SK-N-SH (cell line): Measurements from ENCODE around the gene LGR4. TPM values are rescaled to one million over a fixed set of nuclear protein-coding genes. Genes with fewer than 3 reads are reported as not detected.

Experiments used
- CTCF ChIA-PET: fragments of 300-600, 350-600 bp; formaldehyde crosslinking; extraction: SDS; loops from one replicate; lab custom pipeline; 2021; lab: Yijun Ruan, JAX
- POLR2A ChIA-PET: fragments of 350-600 bp; sonication (Branson Sonifier 250); formaldehyde crosslinking; extraction: SDS; loops from one replicate; lab custom pipeline; 2020; ENCODE audit warnings: antibody characterized with exemption, inconsistent platforms; lab: Yijun Ruan, JAX
- DNase-seq: peaks from one replicate; pipeline ENCODE4 v3.0.0; 2012
- H2AFZ ChIP-seq: fragments of 200-600 bp; sonication (generic); 2 replicates; pipeline ENCODE4 v1.8.1; 2016; ENCODE audit warnings: antibody characterized with exemption, mild to moderate bottlenecking, low read depth
- H3F3A ChIP-seq: fragments of 200-600 bp; sonication (generic); replicated peaks from 2 replicates; pipeline ENCODE3; 2016; ENCODE audit warnings: antibody characterized with exemption, mild to moderate bottlenecking; ENCODE audit not compliant: insufficient read depth
- H3K27ac ChIP-seq, 2 experiments: fragments of 200-500 bp in 1 of 2; fragments of 200-600 bp in 1 of 2; sonication (Bioruptor generic) in 1 of 2; sonication (generic), shearing (Covaris generic) in 1 of 2; 2 replicates each; pipeline versions ENCODE4 v1.5.1 to v1.6.1; 2014 to 2016; ENCODE audit warnings: low read depth in 2 of 2, inconsistent platforms in 1 of 2, low read length in 1 of 2, mild to moderate bottlenecking in 1 of 2, mixed read lengths in 1 of 2
- H3K27me3 ChIP-seq: fragments of 200-600 bp; sonication (generic), shearing (Covaris generic); 2 replicates; pipeline ENCODE4 v1.6.1; 2016; ENCODE audit warnings: mixed run types; ENCODE audit not compliant: insufficient read depth
- H3K36me3 ChIP-seq, 2 experiments: fragments of 200-500 bp in 1 of 2; fragments of 200-600 bp in 1 of 2; sonication (Bioruptor generic) in 1 of 2; sonication (generic) in 1 of 2; replicated peaks in 1 of 2; 2 replicates each; pipeline versions ENCODE3 to v1.5.1; 2014 to 2016; ENCODE audit warnings: low read length in 1 of 2, mild to moderate bottlenecking in 1 of 2; ENCODE audit not compliant: insufficient read depth in 2 of 2, control insufficient read depth in 1 of 2
- H3K4me1 ChIP-seq, 2 experiments: fragments of 200-500 bp in 1 of 2; fragments of 200-600 bp in 1 of 2; sonication (Bioruptor generic) in 1 of 2; sonication (generic), shearing (Covaris generic) in 1 of 2; 2 replicates each; pipeline versions ENCODE4 v1.5.1 to v1.6.1; 2014 to 2016; ENCODE audit warnings: low read depth in 1 of 2, low read length in 1 of 2, mixed run types in 1 of 2; ENCODE audit not compliant: insufficient read depth in 2 of 2, control insufficient read depth in 1 of 2
- H3K4me2 ChIP-seq: fragments of 200-600 bp; sonication (generic), shearing (Covaris generic); 2 replicates; pipeline ENCODE4 v1.6.1; 2017; ENCODE audit warnings: mixed run types
- H3K4me3 ChIP-seq, 2 experiments: fragments of 200-500 bp in 1 of 2; fragments of 200-600 bp in 1 of 2; sonication (Bioruptor generic) in 1 of 2; sonication (generic), shearing (Covaris generic) in 1 of 2; 2 replicates each; pipeline versions ENCODE4 v1.5.1 to v1.8.1; 2014 to 2016; ENCODE audit warnings: low read depth in 2 of 2, inconsistent platforms in 1 of 2, low read length in 1 of 2, mild to moderate bottlenecking in 1 of 2, mixed read lengths in 1 of 2, moderate library complexity in 1 of 2
- H3K79me2 ChIP-seq: fragments of 200-600 bp; sonication (generic); 2 replicates; pipeline ENCODE4 v1.8.1; 2017; ENCODE audit warnings: mild to moderate bottlenecking; ENCODE audit not compliant: insufficient read depth
- H3K9ac ChIP-seq: fragments of 200-600 bp; sonication (generic); 2 replicates; pipeline ENCODE4 v1.6.1; 2017; ENCODE audit warnings: mixed run types
- H3K9me2 ChIP-seq: fragments of 200-600 bp; sonication (generic); 2 replicates; pipeline ENCODE4 v1.6.1; 2017; ENCODE audit warnings: mixed run types
- H3K9me3 ChIP-seq: fragments of 200-600 bp; sonication (generic); 2 replicates; pipeline ENCODE4 v1.6.1; 2017; ENCODE audit warnings: mixed run types, mild to moderate bottlenecking, moderate library complexity
- H4K20me1 ChIP-seq: fragments of 200-600 bp; sonication (generic); 2 replicates; pipeline ENCODE4 v1.6.1; 2017; ENCODE audit warnings: mild to moderate bottlenecking, mixed run types; ENCODE audit not compliant: insufficient read depth
- ELF1 ChIP-seq: IDR thresholded peaks from 2 replicates; pipeline ENCODE4 v1.4.0; 2012
- FOSL2 ChIP-seq: IDR thresholded peaks from 2 replicates; pipeline ENCODE4 v1.4.0; 2012; ENCODE audit warnings: low read depth, mild to moderate bottlenecking, moderate library complexity, borderline replicate concordance
- FOXJ3 ChIP-seq: sonication (generic); formaldehyde crosslinking; IDR thresholded peaks from 2 replicates; pipeline ENCODE4 v1.5.1; 2020; ENCODE audit warnings: mild to moderate bottlenecking, missing genetic modification reagents
- FOXM1 ChIP-seq: IDR thresholded peaks from 2 replicates; pipeline ENCODE4 v1.4.0; 2012; ENCODE audit warnings: low read depth, mild to moderate bottlenecking
- MXI1 ChIP-seq: IDR thresholded peaks from 2 replicates; pipeline ENCODE4 v1.6.1; 2012; ENCODE audit warnings: mild to moderate bottlenecking, low read depth, low read length, improper control_type of control experiment
- NRF1 ChIP-seq: IDR thresholded peaks from 2 replicates; pipeline ENCODE4 v1.6.1; 2012; ENCODE audit warnings: low read depth, mild to moderate bottlenecking, low read length
- POLR2AphosphoS5 ChIP-seq: IDR thresholded peaks from 2 replicates; pipeline ENCODE4 v1.6.1; 2012; ENCODE audit warnings: low read depth, low read length
- RFX5 ChIP-seq: IDR thresholded peaks from 2 replicates; pipeline ENCODE4 v1.6.1; 2012; ENCODE audit warnings: mild to moderate bottlenecking, improper control_type of control experiment, low read length
- SIN3A ChIP-seq: IDR thresholded peaks from 2 replicates; pipeline ENCODE4 v1.6.1; 2012; ENCODE audit warnings: low read depth, mild to moderate bottlenecking, low read length, moderate library complexity, borderline replicate concordance
- SMC3 ChIP-seq: IDR thresholded peaks from 2 replicates; pipeline ENCODE4 v1.6.1; 2012; ENCODE audit warnings: low read depth, low read length, improper control_type of control experiment
- TCF12 ChIP-seq: IDR thresholded peaks from 2 replicates; pipeline ENCODE4 v1.4.0; 2012
- TEAD4 ChIP-seq: IDR thresholded peaks from 2 replicates; pipeline ENCODE4 v1.4.0; 2012; ENCODE audit warnings: mild to moderate bottlenecking, borderline replicate concordance; ENCODE audit not compliant: insufficient read depth
- WGBS: methylation state at CpG from one replicate; pipeline ENCODE4 v1.1.6; 2017; ENCODE audit warnings: low lambda C conversion rate; 5-methylcytosine and 5-hydroxymethylcytosine counted together
- polyA plus RNA-seq, 3 experiments: library from polyadenylated mRNA; depleted of rRNA; stranded (reverse); fragments of >200 nt; gene quantifications; 2 replicates each; pipeline ENCODE4 v1.2.3, GENCODE V29; 2012
- TF ChIP-seq, protein P1 (sequence below): fragments of 150-350 bp; IDR thresholded peaks from 2 replicates; pipeline ENCODE4 v1.6.1; 2016; ENCODE audit warnings: mild to moderate bottlenecking, low read depth, low read length
- TF ChIP-seq, protein P2 (sequence below): fragments of 150-350 bp; IDR thresholded peaks from 2 replicates; pipeline ENCODE4 v1.6.1; 2017; ENCODE audit warnings: antibody characterized with exemption, low read length, low read depth, borderline replicate concordance
- TF ChIP-seq, protein P3 (sequence below): IDR thresholded peaks from 2 replicates; pipeline ENCODE4 v1.6.1; 2012; ENCODE audit warnings: mild to moderate bottlenecking, low read depth, low read length, moderate library complexity
- TF ChIP-seq, protein P4 (sequence below): IDR thresholded peaks from 2 replicates; pipeline ENCODE4; 2012
- TF ChIP-seq, protein P5 (sequence below): fragments of 200-600 bp; sonication (generic); IDR thresholded peaks from 2 replicates; pipeline ENCODE4 v1.6.1; 2017; ENCODE audit warnings: antibody characterized with exemption, mild to moderate bottlenecking, moderate library complexity

LGR4 gene
- polyA plus RNA-seq, 1 of the 3 experiments (the other 2 are of a cell fraction): 2.6 TPM

DNA sequence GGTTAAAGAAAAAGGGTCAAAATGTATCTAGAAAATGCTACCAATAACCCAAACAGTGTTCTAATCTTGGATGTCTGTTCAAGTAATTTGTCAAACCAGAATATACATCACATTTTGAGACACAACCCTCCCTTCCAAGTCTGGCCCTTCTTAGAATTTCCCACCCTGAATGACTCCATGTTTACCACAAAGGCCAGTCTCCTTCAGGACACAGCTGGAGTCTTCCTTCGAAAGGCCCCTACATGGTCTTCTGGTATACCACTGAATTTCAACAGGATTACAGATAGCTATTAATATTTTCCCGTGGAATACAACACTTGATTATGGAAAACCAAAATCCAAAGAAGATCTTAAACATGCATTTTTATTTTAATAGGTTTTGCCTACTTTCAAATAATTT lies 119.8 kb downstream of the LGR4 start:
- Histone ChIP-seq H3K27ac (no peak overlapping the region; a peak in 1 of 4 replicates), H2AFZ (no peak overlapping the region), H3K27me3 (no peaks in the 10 kb centered on the region), H3K79me2 (no peaks in the 10 kb centered on the region), H3K4me1 (peaks cover 0 to 47% of the 10 kb centered on the region in 2 experiments; a peak in 3 of 4 replicates), H4K20me1 (no peaks in the 10 kb centered on the region), H3K36me3 (peaks cover 9 to 11% of the 10 kb centered on the region in 2 experiments), H3K9ac (no peak overlapping the region), H3K4me2 (no peak overlapping the region), H3K4me3 (no peak overlapping the region), H3K9me3 (no peaks in the 10 kb centered on the region), H3K9me2 (no peaks in the 10 kb centered on the region), H3F3A (peaks cover 10% of the 10 kb centered on the region)
- CTCF ChIA-PET: interaction anchor here (1.7 kb wide), 1 partner anchor 56 kb away, joined by 5 read pairs; no protein-coding TSS in a partner anchor
- TF ChIP-seq SIN3A (no peak), MXI1 (no peak), TCF12 (no peak), TEAD4 (no peak), ELF1 (no peak), FOXM1 (no peak), NRF1 (no peak), FOXJ3 (CRISPR knock-in tag) (no peak), SMC3 (no peak), FOSL2 (no peak), RFX5 (no peak), POLR2AphosphoS5 (no peak)
- TF ChIP-seq, protein P1, sequence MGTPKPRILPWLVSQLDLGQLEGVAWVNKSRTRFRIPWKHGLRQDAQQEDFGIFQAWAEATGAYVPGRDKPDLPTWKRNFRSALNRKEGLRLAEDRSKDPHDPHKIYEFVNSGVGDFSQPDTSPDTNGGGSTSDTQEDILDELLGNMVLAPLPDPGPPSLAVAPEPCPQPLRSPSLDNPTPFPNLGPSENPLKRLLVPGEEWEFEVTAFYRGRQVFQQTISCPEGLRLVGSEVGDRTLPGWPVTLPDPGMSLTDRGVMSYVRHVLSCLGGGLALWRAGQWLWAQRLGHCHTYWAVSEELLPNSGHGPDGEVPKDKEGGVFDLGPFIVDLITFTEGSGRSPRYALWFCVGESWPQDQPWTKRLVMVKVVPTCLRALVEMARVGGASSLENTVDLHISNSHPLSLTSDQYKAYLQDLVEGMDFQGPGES: no peak
- TF ChIP-seq, protein P2, sequence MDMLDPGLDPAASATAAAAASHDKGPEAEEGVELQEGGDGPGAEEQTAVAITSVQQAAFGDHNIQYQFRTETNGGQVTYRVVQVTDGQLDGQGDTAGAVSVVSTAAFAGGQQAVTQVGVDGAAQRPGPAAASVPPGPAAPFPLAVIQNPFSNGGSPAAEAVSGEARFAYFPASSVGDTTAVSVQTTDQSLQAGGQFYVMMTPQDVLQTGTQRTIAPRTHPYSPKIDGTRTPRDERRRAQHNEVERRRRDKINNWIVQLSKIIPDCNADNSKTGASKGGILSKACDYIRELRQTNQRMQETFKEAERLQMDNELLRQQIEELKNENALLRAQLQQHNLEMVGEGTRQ: no peak
- TF ChIP-seq, protein P3, sequence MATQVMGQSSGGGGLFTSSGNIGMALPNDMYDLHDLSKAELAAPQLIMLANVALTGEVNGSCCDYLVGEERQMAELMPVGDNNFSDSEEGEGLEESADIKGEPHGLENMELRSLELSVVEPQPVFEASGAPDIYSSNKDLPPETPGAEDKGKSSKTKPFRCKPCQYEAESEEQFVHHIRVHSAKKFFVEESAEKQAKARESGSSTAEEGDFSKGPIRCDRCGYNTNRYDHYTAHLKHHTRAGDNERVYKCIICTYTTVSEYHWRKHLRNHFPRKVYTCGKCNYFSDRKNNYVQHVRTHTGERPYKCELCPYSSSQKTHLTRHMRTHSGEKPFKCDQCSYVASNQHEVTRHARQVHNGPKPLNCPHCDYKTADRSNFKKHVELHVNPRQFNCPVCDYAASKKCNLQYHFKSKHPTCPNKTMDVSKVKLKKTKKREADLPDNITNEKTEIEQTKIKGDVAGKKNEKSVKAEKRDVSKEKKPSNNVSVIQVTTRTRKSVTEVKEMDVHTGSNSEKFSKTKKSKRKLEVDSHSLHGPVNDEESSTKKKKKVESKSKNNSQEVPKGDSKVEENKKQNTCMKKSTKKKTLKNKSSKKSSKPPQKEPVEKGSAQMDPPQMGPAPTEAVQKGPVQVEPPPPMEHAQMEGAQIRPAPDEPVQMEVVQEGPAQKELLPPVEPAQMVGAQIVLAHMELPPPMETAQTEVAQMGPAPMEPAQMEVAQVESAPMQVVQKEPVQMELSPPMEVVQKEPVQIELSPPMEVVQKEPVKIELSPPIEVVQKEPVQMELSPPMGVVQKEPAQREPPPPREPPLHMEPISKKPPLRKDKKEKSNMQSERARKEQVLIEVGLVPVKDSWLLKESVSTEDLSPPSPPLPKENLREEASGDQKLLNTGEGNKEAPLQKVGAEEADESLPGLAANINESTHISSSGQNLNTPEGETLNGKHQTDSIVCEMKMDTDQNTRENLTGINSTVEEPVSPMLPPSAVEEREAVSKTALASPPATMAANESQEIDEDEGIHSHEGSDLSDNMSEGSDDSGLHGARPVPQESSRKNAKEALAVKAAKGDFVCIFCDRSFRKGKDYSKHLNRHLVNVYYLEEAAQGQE: no peak
- TF ChIP-seq, protein P4, sequence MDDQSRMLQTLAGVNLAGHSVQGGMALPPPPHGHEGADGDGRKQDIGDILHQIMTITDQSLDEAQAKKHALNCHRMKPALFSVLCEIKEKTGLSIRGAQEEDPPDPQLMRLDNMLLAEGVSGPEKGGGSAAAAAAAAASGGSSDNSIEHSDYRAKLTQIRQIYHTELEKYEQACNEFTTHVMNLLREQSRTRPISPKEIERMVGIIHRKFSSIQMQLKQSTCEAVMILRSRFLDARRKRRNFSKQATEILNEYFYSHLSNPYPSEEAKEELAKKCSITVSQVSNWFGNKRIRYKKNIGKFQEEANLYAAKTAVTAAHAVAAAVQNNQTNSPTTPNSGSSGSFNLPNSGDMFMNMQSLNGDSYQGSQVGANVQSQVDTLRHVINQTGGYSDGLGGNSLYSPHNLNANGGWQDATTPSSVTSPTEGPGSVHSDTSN: no peak
- TF ChIP-seq, protein P5, sequence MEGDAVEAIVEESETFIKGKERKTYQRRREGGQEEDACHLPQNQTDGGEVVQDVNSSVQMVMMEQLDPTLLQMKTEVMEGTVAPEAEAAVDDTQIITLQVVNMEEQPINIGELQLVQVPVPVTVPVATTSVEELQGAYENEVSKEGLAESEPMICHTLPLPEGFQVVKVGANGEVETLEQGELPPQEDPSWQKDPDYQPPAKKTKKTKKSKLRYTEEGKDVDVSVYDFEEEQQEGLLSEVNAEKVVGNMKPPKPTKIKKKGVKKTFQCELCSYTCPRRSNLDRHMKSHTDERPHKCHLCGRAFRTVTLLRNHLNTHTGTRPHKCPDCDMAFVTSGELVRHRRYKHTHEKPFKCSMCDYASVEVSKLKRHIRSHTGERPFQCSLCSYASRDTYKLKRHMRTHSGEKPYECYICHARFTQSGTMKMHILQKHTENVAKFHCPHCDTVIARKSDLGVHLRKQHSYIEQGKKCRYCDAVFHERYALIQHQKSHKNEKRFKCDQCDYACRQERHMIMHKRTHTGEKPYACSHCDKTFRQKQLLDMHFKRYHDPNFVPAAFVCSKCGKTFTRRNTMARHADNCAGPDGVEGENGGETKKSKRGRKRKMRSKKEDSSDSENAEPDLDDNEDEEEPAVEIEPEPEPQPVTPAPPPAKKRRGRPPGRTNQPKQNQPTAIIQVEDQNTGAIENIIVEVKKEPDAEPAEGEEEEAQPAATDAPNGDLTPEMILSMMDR: no peak
- no peak for DNase-seq
- WGBS: 95% methylated on average over 2 of the region's 2 CpGs
- POLR2A ChIA-PET: no interaction called here
